Choroid plexus epithelial cell (primary cell): ENCODE data around the gene BACE1.

Experiments
- DNase-seq: peaks from one replicate; pipeline ENCODE4 v3.0.0-alpha.2; 2010; ENCODE audit warnings: low read depth
- H3K4me3 ChIP-seq: 2 replicates; pipeline ENCODE4 v1.5.1; 2011; ENCODE audit warnings: low read depth, mild to moderate bottlenecking, control low read depth, low read length, moderate library complexity
- CTCF ChIP-seq: conservative IDR thresholded peaks from 2 replicates; pipeline ENCODE4 v1.5.1; 2011; ENCODE audit warnings: low read depth, mild to moderate bottlenecking, control low read depth, inconsistent platforms, low read length, moderate library complexity

Gene BACE1

GRCh38 chr11:117299351-117300282, 16.4 kb downstream of the BACE1 start:
- no peak overlapping the region for H3K4me3 ChIP-seq
- no peak for DNase-seq
- TF ChIP-seq CTCF: no peak

GRCh38 chr11:117298195-117298594, 17.9 kb downstream of the BACE1 start:
- no peak for DNase-seq
- no peak overlapping the region for H3K4me3 ChIP-seq
- no peak for TF ChIP-seq CTCF

GRCh38 chr11:117296881-117297280, 19.2 kb downstream of the BACE1 start:
- no peak for TF ChIP-seq CTCF
- no peak overlapping the region for H3K4me3 ChIP-seq
- DNase-seq: no peak

- no peak for DNase-seq
- no peak overlapping the region for H3K4me3 ChIP-seq
- TF ChIP-seq CTCF: no peak
Measured at GRCh38 chr11:117295438-117296137, 20.5 kb downstream of the BACE1 start.

GRCh38 chr11:117292616-117293015, 23.4 kb downstream of the BACE1 start:
- TF ChIP-seq CTCF: no peak
- H3K4me3 ChIP-seq: no peak overlapping the region
- no peak for DNase-seq

GRCh38 chr11:117290809-117291396, 25.2 kb downstream of the BACE1 start, which contains the start of gene BACE1-AS:
Gene BACE1-AS, plus strand, starts transcription at chr11:117291346.
- H3K4me3 ChIP-seq: no peak within 1 kb of the TSS
- no peak for DNase-seq
- TF ChIP-seq CTCF: no peak
